SJSA1 (cell line): ENCODE measurements around the gene CHST8. TPM values are rescaled to one million over a fixed set of nuclear protein-coding genes. Genes with fewer than 3 reads are reported as not detected.
"Not testable (repeated sequence)": the region's sequence is repeated elsewhere in the genome, so short reads cannot be mapped to it uniquely, and the experiment has no call there.

Experiments
- DNase-seq, 2 experiments: peaks; one replicate each; pipeline ENCODE4 v3.0.0-alpha.2; 2015 to 2020; ENCODE audit warnings: low spot score in 2 of 2, low read depth in 1 of 2
- H3K27ac ChIP-seq: fragments of 250-450 bp; sonication (Bioruptor Pico); 2 replicates; pipeline ENCODE4 v1.5.1; 2020; ENCODE audit warnings: mild to moderate bottlenecking, moderate library complexity
- H3K27me3 ChIP-seq: fragments of 250-450 bp; sonication (Bioruptor Pico); replicated peaks from 2 replicates; pipeline ENCODE4 v1.5.1; 2020; ENCODE audit warnings: mild to moderate bottlenecking, moderate library complexity
- H3K36me3 ChIP-seq: fragments of 250-450 bp; sonication (Bioruptor Pico); 2 replicates; pipeline ENCODE4 v1.5.1; 2020; ENCODE audit warnings: mild to moderate bottlenecking
- H3K4me1 ChIP-seq: fragments of 250-450 bp; sonication (Bioruptor Pico); replicated peaks from 2 replicates; pipeline ENCODE4 v1.6.1; 2021; ENCODE audit warnings: mild to moderate bottlenecking
- H3K4me3 ChIP-seq: fragments of 250-450 bp; sonication (Bioruptor Pico); 2 replicates; pipeline ENCODE4 v1.5.1; 2020; ENCODE audit warnings: mild to moderate bottlenecking
- H3K9me3 ChIP-seq: fragments of 250-450 bp; sonication (Bioruptor Pico); replicated peaks from 2 replicates; pipeline ENCODE4 v1.5.1; 2020; ENCODE audit warnings: mild to moderate bottlenecking
- total RNA-seq: library from RNA; depleted of rRNA; stranded (reverse); fragments of >200 nt; shearing (Covaris generic); gene quantifications from 2 replicates; pipeline ENCODE4 v1.2.3, GENCODE V29; 2014

Gene CHST8
- total RNA-seq, 1 experiment from 2014 or later: not detected

DNA sequence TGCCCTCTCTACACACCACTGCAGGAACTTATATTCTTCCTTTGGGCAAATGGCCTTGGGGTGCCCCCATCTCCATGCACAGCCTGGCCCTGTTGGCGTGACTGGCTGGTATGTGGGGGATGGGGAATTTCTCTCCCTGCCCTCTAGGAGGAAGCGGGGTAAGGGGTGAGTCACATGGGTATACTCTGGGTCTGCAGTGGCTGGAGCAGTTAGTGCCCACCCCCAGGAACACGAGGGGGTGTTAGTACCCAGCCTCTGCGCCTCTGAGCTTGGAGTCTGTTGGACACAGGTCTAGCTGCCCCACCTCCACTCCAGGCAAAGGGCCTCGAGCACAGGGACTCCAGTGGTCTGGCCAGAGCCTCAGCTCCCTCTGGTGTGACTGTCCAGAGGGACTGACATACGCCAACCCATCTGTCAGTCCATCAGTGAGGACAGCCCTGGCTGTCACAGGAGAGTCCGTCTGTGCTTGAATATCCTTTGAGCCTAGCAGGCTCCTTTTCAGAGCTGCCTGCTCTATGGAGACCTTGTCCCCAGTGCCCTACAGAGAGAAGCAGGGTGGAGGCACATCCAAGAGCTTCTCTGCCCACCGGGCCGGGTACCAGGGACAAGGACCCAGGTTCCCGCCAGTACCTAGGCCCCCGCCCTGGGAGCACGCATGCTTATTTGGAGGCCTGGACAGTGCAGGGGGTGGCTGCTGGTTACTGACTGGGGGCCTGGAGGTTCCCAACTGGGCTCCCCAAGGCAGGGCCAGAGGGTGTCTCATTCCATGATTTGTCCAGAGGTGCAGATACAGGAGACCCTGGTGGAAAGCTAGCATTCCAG is 66.6 kb downstream of the CHST8 start:
- Histone ChIP-seq H3K4me1 (no peaks in the 10 kb centered on the region), H3K4me3 (no peak overlapping the region), H3K27ac (no peak overlapping the region), H3K9me3 (no peaks in the 10 kb centered on the region), H3K27me3 (peaks cover 22% of the 10 kb centered on the region), H3K36me3 (no peaks in the 10 kb centered on the region)
- DNase-seq: no peak

DNA sequence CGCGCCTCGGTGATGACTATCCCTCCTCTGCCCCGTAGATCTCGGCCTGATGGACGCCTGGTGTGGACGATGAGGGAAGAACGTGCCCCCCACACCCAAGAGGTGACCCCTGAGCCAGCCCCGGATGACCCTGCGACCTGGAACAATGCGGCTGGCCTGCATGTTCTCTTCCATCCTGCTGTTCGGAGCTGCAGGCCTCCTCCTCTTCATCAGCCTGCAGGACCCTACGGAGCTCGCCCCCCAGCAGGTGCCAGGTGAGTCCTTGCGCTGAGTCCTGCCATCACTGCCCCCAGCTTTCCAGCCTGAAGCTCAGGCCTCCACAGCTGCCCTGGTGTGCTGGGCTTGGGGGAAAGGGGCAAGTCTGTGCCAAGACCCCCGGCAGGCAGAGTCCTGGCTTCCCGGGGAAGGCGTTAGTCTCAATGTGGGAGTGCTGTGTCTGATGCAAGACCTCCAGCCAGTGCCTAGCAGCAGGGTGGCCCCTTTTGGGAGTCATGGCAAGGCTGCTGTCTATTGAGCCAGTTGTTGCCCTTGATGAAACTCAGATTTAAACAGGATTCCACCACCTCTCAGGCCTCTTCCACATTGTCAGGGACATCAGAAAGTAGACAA is 67.5 kb downstream of the CHST8 start:
- Histone ChIP-seq H3K4me3 (no peak overlapping the region), H3K9me3 (no peaks in the 10 kb centered on the region), H3K36me3 (no peaks in the 10 kb centered on the region), H3K27me3 (peaks cover 20% of the 10 kb centered on the region), H3K4me1 (no peaks in the 10 kb centered on the region), H3K27ac (no peak overlapping the region)
- DNase-seq: peak in 1 of 2 experiments; percentile 41

DNA sequence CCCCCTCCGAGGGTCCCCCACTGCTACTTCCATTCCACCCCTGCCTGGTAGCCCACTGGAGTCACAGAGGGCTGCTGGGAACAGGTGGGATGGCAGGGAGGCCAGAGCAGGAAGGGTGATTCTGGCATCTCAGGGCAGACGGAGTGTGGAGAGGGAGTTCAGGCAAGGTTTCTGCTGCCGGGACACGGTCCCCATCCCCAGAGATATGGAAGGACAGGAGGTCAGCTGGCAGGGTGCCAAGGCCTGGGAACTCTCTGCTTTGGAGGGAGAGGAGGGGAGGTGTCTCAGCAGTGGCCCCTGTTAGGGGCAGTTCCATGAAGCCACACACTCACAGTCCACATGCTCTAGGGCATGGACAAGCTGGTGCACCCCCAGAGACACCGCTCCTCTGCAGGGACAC is 68.1 kb downstream of the CHST8 start:
- H3K36me3 ChIP-seq: no peaks in the 10 kb centered on the region
- no peak overlapping the region for H3K27ac ChIP-seq
- H3K4me3 ChIP-seq: no peak overlapping the region
- H3K9me3 ChIP-seq: no peaks in the 10 kb centered on the region
- no peaks in the 10 kb centered on the region for H3K4me1 ChIP-seq
- no peak for DNase-seq
- H3K27me3 ChIP-seq: peaks cover 14% of the 10 kb centered on the region

DNA sequence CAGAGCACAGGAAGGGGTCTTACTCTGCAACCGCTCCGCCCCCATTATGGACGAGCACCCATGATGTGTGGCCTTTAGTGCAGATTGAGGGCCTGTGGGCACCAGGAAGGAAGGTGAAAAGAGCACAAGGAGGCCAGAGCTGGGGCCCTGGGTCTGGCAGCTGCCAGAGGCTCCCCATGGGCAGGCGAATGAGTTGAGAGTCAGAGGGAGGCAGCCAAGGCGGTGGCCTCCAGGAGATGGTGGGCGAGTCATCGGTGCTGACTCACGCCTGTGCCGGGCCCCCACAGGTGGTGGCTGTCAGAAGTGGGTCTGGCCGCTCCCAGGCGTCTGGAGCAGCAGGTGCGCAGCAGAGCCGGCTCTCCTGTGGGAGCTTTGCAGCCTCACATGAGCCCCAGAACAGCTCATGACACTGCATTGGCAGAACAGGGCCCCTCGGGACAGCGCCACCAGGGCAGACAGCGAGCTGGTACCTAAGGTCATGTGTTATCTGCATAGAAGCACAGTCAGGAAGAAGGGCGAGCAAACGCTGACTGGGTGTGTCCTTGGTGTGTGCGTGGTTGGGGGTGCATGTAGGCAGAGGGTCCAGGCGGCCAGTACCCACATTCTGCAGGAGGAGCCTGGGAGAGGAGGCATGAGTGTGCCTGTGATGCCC is 68.8 kb downstream of the CHST8 start:
- Histone ChIP-seq H3K9me3 (no peaks in the 10 kb centered on the region), H3K27ac (no peak overlapping the region), H3K4me1 (no peaks in the 10 kb centered on the region), H3K4me3 (no peak overlapping the region), H3K27me3 (peaks cover 12% of the 10 kb centered on the region; the same call in 1 of the 2 replicates), H3K36me3 (no peaks in the 10 kb centered on the region)
- DNase-seq: no peak

DNA sequence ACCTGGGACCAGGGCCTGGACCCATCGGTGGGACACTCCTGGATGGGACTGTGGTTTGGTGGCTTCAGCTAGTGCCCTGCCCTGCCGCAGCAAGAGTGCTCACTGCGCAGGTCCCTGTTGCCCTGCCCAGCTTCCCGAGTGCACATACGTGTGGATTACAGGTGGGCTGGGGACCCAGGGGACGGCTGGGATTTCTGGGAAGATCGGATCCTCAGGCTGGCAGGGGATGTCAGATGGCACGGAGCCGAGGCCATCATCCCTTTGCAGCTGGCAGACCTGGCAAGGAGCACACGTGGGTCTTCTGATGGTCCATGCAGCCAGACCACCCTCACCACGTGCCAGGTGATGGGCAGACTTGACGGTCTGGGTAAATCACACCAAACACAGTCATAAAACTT is 69.3 kb downstream of the CHST8 start:
- no peak overlapping the region for H3K27ac ChIP-seq
- no peak for DNase-seq
- H3K27me3 ChIP-seq: peaks cover 12% of the 10 kb centered on the region; the same call in 1 of the 2 replicates
- H3K4me1 ChIP-seq: no peaks in the 10 kb centered on the region
- H3K9me3 ChIP-seq: no peaks in the 10 kb centered on the region
- no peak overlapping the region for H3K4me3 ChIP-seq
- no peaks in the 10 kb centered on the region for H3K36me3 ChIP-seq

DNA sequence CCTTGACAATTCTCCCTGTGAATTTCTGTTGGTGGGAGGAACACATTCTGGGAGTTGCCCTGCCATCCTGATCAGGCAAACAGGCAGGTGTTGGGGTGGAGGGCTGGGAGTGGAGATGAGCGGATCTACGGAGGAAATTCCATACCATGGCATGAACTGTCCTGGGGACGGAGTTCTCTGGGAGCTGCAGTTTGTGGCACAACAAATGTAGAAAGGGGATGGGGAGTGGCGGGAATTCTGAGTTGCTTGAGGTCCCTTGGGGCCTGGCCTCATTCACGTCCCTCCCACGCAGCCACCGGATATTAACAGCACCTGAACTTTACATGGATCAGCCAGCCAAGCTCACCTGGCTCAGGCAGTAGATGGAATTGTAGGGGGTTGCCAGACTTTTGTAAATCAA is 70.0 kb downstream of the CHST8 start:
- peaks cover 12% of the 10 kb centered on the region; the same call in 1 of the 2 replicates for H3K27me3 ChIP-seq
- DNase-seq: no peak
- no peaks in the 10 kb centered on the region for H3K9me3 ChIP-seq
- no peaks in the 10 kb centered on the region for H3K4me1 ChIP-seq
- H3K4me3 ChIP-seq: no peak overlapping the region
- H3K36me3 ChIP-seq: no peaks in the 10 kb centered on the region
- no peak overlapping the region for H3K27ac ChIP-seq

DNA sequence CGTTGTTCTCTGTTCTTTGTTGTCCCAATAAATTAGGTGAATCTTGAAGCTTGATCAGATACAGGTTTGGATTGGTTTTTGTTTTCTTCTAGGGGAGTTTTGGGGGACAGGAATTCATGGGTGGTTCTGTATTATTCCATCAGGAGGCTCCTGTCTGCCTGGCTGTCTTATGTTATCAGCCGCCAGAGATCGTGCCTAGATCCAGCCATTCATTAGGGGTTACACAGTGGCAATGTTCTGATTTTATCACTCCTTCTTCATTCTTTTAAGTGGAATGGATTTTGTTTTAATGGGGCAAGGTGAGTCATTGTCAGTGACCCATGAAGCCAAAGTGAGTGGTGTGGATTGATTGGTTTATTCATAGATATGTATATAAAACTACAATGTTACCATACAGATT is 71.9 kb downstream of the CHST8 start:
- H3K27me3 ChIP-seq: peaks cover 18% of the 10 kb centered on the region; the same call in 1 of the 2 replicates
- H3K36me3 ChIP-seq: no peaks in the 10 kb centered on the region
- no peak for DNase-seq
- no peaks in the 10 kb centered on the region for H3K9me3 ChIP-seq
- H3K27ac ChIP-seq: no peak overlapping the region
- no peak overlapping the region for H3K4me3 ChIP-seq
- H3K4me1 ChIP-seq: no peaks in the 10 kb centered on the region

DNA sequence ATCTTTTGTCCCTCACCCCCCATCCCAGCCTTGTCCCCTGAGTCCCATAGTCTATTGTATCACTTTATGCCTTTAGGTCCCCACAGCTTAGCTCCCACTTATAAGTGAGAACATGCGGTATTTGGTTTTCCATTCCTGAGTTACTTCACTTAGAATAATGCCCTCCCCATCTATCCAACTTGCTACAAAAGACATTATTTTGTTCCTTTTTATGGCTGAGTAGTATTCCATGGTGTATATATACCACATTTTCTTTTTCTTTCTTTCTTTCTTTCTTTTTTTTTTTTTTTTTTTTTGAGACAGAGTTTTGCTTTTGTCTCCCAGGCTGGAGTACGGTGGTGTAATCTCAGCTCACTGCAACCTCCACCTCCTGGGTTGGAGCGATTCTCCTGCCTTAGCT is 73.8 kb downstream of the CHST8 start:
- H3K4me1 ChIP-seq, H3K4me3 ChIP-seq, H3K36me3 ChIP-seq, H3K9me3 ChIP-seq, H3K27ac ChIP-seq, DNase-seq: not testable (repeated sequence)
- H3K27me3 ChIP-seq: peaks cover 21% of the 10 kb centered on the region; the same call in 1 of the 2 replicates

DNA sequence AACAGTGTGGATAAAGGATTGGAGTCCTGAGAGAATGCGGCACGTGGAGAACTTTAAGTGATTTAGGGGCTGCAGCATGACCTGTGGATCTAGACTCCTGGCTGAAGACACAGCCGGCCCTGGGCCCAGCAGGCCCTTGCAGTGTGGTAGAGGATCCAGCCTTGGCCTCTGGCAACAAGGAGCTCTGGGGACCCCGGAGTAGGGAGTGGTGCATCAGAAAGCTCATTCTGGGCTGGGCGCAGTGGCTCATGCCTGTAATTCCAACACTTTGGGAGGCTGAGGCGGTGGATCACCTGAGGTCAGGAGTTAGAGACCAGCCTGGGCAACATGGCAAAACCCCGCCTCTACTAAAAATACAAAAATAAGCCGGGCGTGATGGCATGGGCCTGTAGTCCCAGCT is 76.0 kb downstream of the CHST8 start:
- Histone ChIP-seq H3K27ac (no peak overlapping the region), H3K4me1 (no peaks in the 10 kb centered on the region), H3K36me3 (no peaks in the 10 kb centered on the region), H3K4me3 (no peak overlapping the region), H3K27me3 (peaks cover 26% of the 10 kb centered on the region), H3K9me3 (no peaks in the 10 kb centered on the region)
- DNase-seq: no peak

DNA sequence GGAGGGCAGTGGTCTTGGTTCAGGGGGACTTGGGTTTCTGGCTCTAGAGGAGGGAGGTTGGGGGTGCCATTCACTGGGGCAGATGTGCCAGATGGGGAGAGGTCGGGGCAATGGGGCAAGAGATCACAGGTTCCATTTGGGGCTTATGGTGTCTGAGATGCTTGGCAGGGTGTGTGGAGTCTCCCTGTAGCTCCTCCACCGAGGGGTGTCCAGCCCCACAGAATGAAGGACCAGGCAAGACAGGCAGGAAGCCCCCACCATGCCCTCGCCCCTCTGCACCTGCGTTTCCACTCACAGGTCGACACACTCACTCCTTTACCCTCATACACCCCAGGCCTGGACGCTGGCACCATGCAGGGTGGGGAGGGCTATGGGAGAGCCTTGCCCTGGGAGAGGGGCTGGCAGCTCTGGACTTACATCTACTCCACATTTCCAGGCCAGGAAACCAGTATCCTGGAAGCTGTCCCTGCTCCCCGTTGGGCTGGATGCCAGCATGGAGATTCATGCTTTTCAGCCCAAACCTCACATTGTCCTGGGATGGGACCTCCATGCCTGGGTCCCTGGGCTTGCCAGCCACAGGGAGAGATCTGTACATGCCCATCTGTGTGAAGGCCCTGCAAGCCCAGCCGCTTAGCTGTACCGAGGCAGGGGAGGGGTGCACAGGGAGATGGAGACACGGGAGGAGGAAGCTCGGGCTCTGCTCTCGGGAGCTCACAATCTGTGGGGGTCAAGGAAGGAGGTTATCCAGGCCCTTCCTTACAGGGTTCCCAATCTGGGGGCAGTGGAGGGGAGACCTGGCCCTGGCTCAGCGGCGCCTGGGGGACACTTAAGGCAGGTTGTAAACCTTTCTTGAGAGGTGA is 77.1 kb downstream of the CHST8 start:
- H3K36me3 ChIP-seq: no peaks in the 10 kb centered on the region
- DNase-seq: no peak
- no peaks in the 10 kb centered on the region for H3K4me1 ChIP-seq
- no peak overlapping the region for H3K27ac ChIP-seq
- H3K27me3 ChIP-seq: peaks cover 23% of the 10 kb centered on the region
- H3K9me3 ChIP-seq: no peaks in the 10 kb centered on the region
- no peak overlapping the region for H3K4me3 ChIP-seq

DNA sequence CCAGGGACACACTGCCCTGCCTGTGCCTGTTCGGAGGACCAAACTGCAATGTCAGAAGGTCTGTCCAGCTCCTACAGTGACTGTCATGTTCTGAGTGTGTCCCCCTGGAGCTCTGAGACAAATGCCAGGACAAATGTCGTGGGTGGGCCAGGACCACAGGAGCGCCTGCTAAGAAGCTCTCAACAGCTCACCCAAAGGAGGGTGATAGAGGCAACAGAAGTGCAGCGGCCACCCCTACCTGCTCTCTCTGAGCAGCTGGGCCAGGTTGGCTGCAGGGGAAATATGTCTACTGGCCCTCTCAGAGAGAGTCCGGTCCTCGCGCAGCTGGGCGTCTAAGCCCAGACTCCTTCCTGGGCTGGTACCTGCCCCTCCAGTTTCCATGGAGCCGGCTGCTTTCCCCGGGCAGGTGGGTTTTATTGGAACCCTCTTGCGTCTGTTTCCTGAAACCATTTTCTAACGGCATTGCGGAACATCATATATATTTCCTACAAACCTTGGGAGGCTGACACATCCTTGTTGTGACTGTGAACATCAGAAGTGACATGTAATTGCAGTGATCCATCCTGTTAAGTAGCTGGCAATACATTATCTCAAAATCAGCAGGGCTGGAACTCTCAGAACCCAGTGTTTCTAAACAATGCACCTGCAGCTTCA is 78.1 kb downstream of the CHST8 start:
- Histone ChIP-seq H3K9me3 (no peaks in the 10 kb centered on the region), H3K36me3 (no peaks in the 10 kb centered on the region), H3K4me1 (no peaks in the 10 kb centered on the region), H3K27me3 (peaks cover 23% of the 10 kb centered on the region), H3K4me3 (no peak overlapping the region), H3K27ac (no peak overlapping the region)
- no peak for DNase-seq

DNA sequence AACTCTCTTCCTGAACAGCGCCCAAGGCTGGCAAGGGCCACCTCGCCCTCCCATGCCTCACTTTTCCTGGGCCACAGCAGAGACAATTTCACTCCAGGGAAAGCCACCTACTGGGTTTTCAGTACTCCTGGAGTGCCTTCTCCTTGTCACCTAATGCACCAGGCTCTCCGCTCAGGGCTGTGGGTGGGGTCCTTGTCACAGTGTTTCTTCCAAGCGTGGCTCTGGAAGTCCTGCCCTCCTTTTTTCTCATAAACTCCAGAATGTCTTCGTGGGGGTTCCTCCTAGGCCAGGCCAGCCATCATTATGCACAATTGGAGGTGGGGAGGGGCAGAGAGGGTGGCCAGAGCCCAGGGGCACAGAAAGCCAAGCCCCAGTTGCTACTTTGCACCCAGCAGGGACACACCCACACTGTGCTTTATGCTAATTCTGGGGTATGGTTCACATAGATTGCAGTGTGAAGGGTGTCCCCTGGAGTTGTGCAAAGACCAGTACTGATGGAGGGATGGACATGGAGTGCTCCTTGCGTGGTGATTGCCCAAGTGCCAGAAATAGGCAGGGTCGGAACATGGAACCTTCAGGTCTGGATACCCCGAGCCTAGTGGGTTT is 78.8 kb downstream of the CHST8 start:
- no peaks in the 10 kb centered on the region for H3K36me3 ChIP-seq
- H3K4me3 ChIP-seq: no peak overlapping the region
- no peaks in the 10 kb centered on the region for H3K4me1 ChIP-seq
- peaks cover 23% of the 10 kb centered on the region for H3K27me3 ChIP-seq
- no peaks in the 10 kb centered on the region for H3K9me3 ChIP-seq
- no peak for DNase-seq
- H3K27ac ChIP-seq: no peak overlapping the region

DNA sequence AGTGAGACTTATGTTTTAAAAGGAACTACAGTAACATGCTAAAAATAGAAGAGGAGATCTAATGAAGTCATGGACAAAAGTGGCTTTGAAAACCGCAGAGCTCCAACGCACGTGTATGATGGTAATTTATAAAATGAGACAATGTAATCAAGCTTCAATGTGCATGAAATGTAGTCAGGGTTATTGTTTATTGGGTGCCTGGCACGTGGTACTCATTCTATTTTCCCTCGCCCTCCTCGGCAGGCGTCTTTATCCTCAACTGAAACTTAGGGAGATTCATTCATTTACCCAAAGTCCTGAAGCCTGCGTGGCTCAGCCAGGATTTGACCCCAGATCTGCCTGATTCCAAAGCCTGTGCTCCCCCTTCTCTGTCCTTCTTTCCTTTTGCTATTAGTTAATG is 79.8 kb downstream of the CHST8 start:
- Histone ChIP-seq H3K36me3 (no peaks in the 10 kb centered on the region), H3K9me3 (no peaks in the 10 kb centered on the region), H3K4me1 (no peaks in the 10 kb centered on the region), H3K4me3 (no peak overlapping the region), H3K27ac (no peak overlapping the region), H3K27me3 (peaks cover 25% of the 10 kb centered on the region; the same call in 1 of the 2 replicates)
- no peak for DNase-seq
